Melanocyte of skin (primary cell): Measurements from ENCODE around the gene SLC13A4. TPM values are rescaled to one million over a fixed set of nuclear protein-coding genes. Genes with fewer than 3 reads are reported as not detected.

Experiments used
- small RNA-seq, 2 donors: library from RNA; depleted of rRNA; stranded (forward); fragments of <200 nt; gene quantifications; one replicate each; pipeline ENCODE3, GENCODE V24; 2012
- total RNA-seq, 2 donors: library from RNA; depleted of rRNA; stranded (reverse); fragments of >200 nt; gene quantifications; 2 replicates each; pipeline ENCODE4 v1.2.3, GENCODE V29; 2012

Gene SLC13A4
- not detected for total RNA-seq

GRCh38 chr7:135728136-135728669, at the start of gene SLC13A4:
Gene SLC13A4, minus strand, starts transcription at chr7:135728186. Its CDS starts 690 bp downstream, at chr7:135727496.

GRCh38 chr7:135748770-135749169, 20.8 kb upstream of the SLC13A4 start, which contains the start of gene FAM180A:
Gene FAM180A, minus strand, starts transcription at chr7:135748813. Its CDS starts 233 bp downstream, at chr7:135748580.

GRCh38 chr7:135662373-135663114, 65.4 kb downstream of the SLC13A4 start, which contains the start of gene STMP1:
Gene STMP1, plus strand, starts transcription at chr7:135662514.

Small RNAs within 50 kb of the gene (small RNA-seq; reads per million reads assigned to genes)
- 0 reads per million in 2 donors for gene RNU6-1154P

Other genes with a start within 250 kb of the SLC13A4 start
- 10 to 100 TPM in 1 of 2 donors, 1 to 10 TPM in 1; 10.0 to 10.7 TPM for gene CNOT4, start 218.1 kb downstream of the SLC13A4 start, total RNA-seq
- gene NUP205, start 170.3 kb downstream of the SLC13A4 start, total RNA-seq: 10 to 100 TPM; 63.3 to 94.9 TPM
- gene STMP1, start 65.7 kb downstream of the SLC13A4 start, total RNA-seq: 10 to 100 TPM in 1 of 2 donors, 1 to 10 TPM in 1; 10.0 to 10.7 TPM
- gene FAM180A, start 20.6 kb upstream of the SLC13A4 start, total RNA-seq: not detected
- gene MTPN, start 249.2 kb upstream of the SLC13A4 start, total RNA-seq: 100 to 1,000 TPM in 1 of 2 donors, 10 to 100 TPM in 1; 89.1 to 121 TPM